Hepatocyte (in vitro differentiated cells): ENCODE data around the gene SERPINE1. TPM values are rescaled to one million over a fixed set of nuclear protein-coding genes. Genes with fewer than 3 reads are reported as not detected.

Experiments used
- DNase-seq: peaks from one replicate; pipeline ENCODE4 v3.0.0-alpha.2; 2016; ENCODE audit warnings: low spot score
- H2AFZ ChIP-seq: fragments of 200-600 bp; sonication (generic); 2 replicates; pipeline ENCODE4 v1.6.0; 2016; ENCODE audit warnings: antibody characterized with exemption, mild to moderate bottlenecking
- H3K27ac ChIP-seq: fragments of 200-600 bp; sonication (generic); 2 replicates; pipeline ENCODE4 v1.5.1; 2016; ENCODE audit warnings: mild to moderate bottlenecking
- H3K27me3 ChIP-seq: fragments of 200-600 bp; sonication (generic); 2 replicates; pipeline ENCODE4 v1.6.1; 2016
- H3K36me3 ChIP-seq: fragments of 200-600 bp; sonication (generic); replicated peaks from 2 replicates; pipeline ENCODE4 v1.5.1; 2016; ENCODE audit warnings: low read depth; ENCODE audit not compliant: insufficient read depth
- H3K4me1 ChIP-seq: fragments of 200-600 bp; sonication (generic); 2 replicates; pipeline ENCODE4 v1.5.1; 2016; ENCODE audit warnings: mild to moderate bottlenecking, moderate library complexity; ENCODE audit not compliant: insufficient read depth
- H3K4me2 ChIP-seq: fragments of 200-600 bp; sonication (generic); 2 replicates; pipeline ENCODE4 v1.6.0; 2016
- H3K4me3 ChIP-seq: fragments of 200-600 bp; sonication (generic); 2 replicates; pipeline ENCODE4 v1.5.1; 2016; ENCODE audit warnings: mild to moderate bottlenecking
- H3K79me2 ChIP-seq: fragments of 200-600 bp; sonication (generic); 2 replicates; pipeline ENCODE4 v1.6.0; 2017; ENCODE audit warnings: mild to moderate bottlenecking
- H3K9me2 ChIP-seq: fragments of 200-600 bp; sonication (generic); replicated peaks from 2 replicates; pipeline ENCODE4 v1.6.0; 2017; ENCODE audit warnings: mild to moderate bottlenecking; ENCODE audit not compliant: insufficient read depth
- H3K9me3 ChIP-seq: fragments of 200-600 bp; sonication (generic); 2 replicates; pipeline ENCODE4 v1.5.1; 2016; ENCODE audit warnings: low read depth, mild to moderate bottlenecking
- H4K20me1 ChIP-seq: fragments of 200-600 bp; sonication (generic); 2 replicates; pipeline ENCODE4 v1.6.0; 2016; ENCODE audit warnings: mild to moderate bottlenecking; ENCODE audit not compliant: insufficient read depth, poor library complexity, severe bottlenecking
- CTCF ChIP-seq: fragments of 200-600 bp; sonication (generic); IDR thresholded peaks from 2 replicates; pipeline ENCODE4 v1.5.1; 2016; ENCODE audit warnings: antibody characterized with exemption, mild to moderate bottlenecking; ENCODE audit not compliant: poor library complexity
- EZH2 ChIP-seq: fragments of 200-600 bp; sonication (generic); IDR thresholded peaks from 2 replicates; pipeline ENCODE4 v1.6.1; 2016; ENCODE audit warnings: antibody characterized with exemption, mild to moderate bottlenecking, borderline replicate concordance
- EZH2phosphoT487 ChIP-seq: fragments of 200-600 bp; sonication (generic); IDR thresholded peaks from one replicate; pipeline ENCODE4 v1.6.1; 2018; ENCODE audit warnings: antibody characterized with exemption, mild to moderate bottlenecking, low read depth, moderate library complexity; ENCODE audit not compliant: unreplicated experiment, severe bottlenecking
- WGBS: methylation state at CpG from one replicate; pipeline ENCODE4 v1.1.6; 2016; ENCODE audit warnings: low lambda C conversion rate; ENCODE audit errors: missing lambda C conversion rate; 5-methylcytosine and 5-hydroxymethylcytosine counted together
- polyA plus RNA-seq: library from polyadenylated mRNA; unstranded; fragments of >200 nt; fragmentation: Nextera tagmentation; extraction: Ambion mirVana; gene quantifications from 2 replicates; pipeline ENCODE4 v1.2.1, GENCODE V29; 2016
- total RNA-seq: library from RNA; depleted of rRNA; stranded (reverse); fragments of >200 nt; gene quantifications from 2 replicates; pipeline ENCODE4 v1.2.3, GENCODE V29; 2014

The SERPINE1 gene
- total and polyA plus RNA-seq, 2 experiments from 2014 or later, result 98.2 to 185 TPM

- Histone ChIP-seq H3K4me2 (no peak overlapping the region), H3K4me1 (peaks cover 12% of the 10 kb centered on the region), H3K79me2 (no peaks in the 10 kb centered on the region), H3K9me3 (no peaks in the 10 kb centered on the region), H3K27ac (no peak overlapping the region), H3K9me2 (no peaks in the 10 kb centered on the region), H3K4me3 (no peak overlapping the region), H3K27me3 (no peaks in the 10 kb centered on the region), H2AFZ (no peak overlapping the region), H4K20me1 (no peaks in the 10 kb centered on the region), H3K36me3 (no peaks in the 10 kb centered on the region)
- no peak for DNase-seq
- no peak for TF ChIP-seq EZH2
- no peak for TF ChIP-seq EZH2phosphoT487
- TF ChIP-seq CTCF, result no peak
- 85% methylated on average over 6 of the region's 6 CpGs for WGBS
Observed at GRCh38 chr7:101096331-101096956, 30.5 kb upstream of the SERPINE1 start.

GRCh38 chr7:101096957-101097347 lies 30.0 kb upstream of the SERPINE1 start:
- 96% methylated on average over 5 of the region's 5 CpGs for WGBS

GRCh38 chr7:101097561-101097960 lies 29.3 kb upstream of the SERPINE1 start:
- Histone ChIP-seq H3K4me3 (no peak overlapping the region), H3K9me3 (no peaks in the 10 kb centered on the region), H3K36me3 (no peaks in the 10 kb centered on the region), H2AFZ (no peak overlapping the region), H3K9me2 (no peaks in the 10 kb centered on the region), H3K4me2 (no peak overlapping the region), H3K79me2 (no peaks in the 10 kb centered on the region), H4K20me1 (no peaks in the 10 kb centered on the region), H3K27ac (no peak overlapping the region), H3K27me3 (no peaks in the 10 kb centered on the region), H3K4me1 (peaks cover 12% of the 10 kb centered on the region)
- DNase-seq, result no peak
- 87% methylated on average over 4 of the region's 4 CpGs for WGBS
- TF ChIP-seq EZH2phosphoT487 (no peak), CTCF (no peak), EZH2 (no peak)

More at GRCh38 chr7:101096957-101097347, 30.0 kb upstream of the SERPINE1 start:
- H3K9me2 ChIP-seq, result no peaks in the 10 kb centered on the region
- no peak overlapping the region for H3K27ac ChIP-seq
- no peak overlapping the region for H2AFZ ChIP-seq
- no peaks in the 10 kb centered on the region for H4K20me1 ChIP-seq
- no peaks in the 10 kb centered on the region for H3K79me2 ChIP-seq
- H3K4me3 ChIP-seq, result no peak overlapping the region
- TF ChIP-seq EZH2 (no peak), CTCF (no peak), EZH2phosphoT487 (no peak)
- peaks cover 12% of the 10 kb centered on the region for H3K4me1 ChIP-seq
- no peaks in the 10 kb centered on the region for H3K36me3 ChIP-seq
- DNase-seq, result no peak
- no peak overlapping the region for H3K4me2 ChIP-seq
- H3K9me3 ChIP-seq, result no peaks in the 10 kb centered on the region
- H3K27me3 ChIP-seq, result no peaks in the 10 kb centered on the region
